COR-L47 (cell line): Measurements from ENCODE around the gene MDM2.

ENCODE experiments used
- DNase-seq: peaks from one replicate; lab custom pipeline; 2025; lab: John Stamatoyannopoulos, UW

MDM2 gene

GRCh38 chr12:68851592-68852306, 43.8 kb downstream of the MDM2 start:
- no peak for DNase-seq

GRCh38 chr12:68853396-68854077, 45.6 kb downstream of the MDM2 start:
- no peak for DNase-seq

GRCh38 chr12:68854078-68854468, 46.1 kb downstream of the MDM2 start:
- no peak for DNase-seq

- DNase-seq, result no peak
These were observed 46.6 kb downstream of the MDM2 start for GRCh38 chr12:68854554-68854953.

GRCh38 chr12:68855111-68855510, 47.1 kb downstream of the MDM2 start:
- DNase-seq, result no peak

- DNase-seq, result no peak
These were observed 47.8 kb downstream of the MDM2 start for GRCh38 chr12:68855771-68856170.

- no peak for DNase-seq
These were observed 48.5 kb downstream of the MDM2 start for GRCh38 chr12:68856510-68856909.

- no peak for DNase-seq
These were observed 53.9 kb downstream of the MDM2 start for GRCh38 chr12:68861890-68862289.

- DNase-seq, result no peak
These were observed 55.3 kb downstream of the MDM2 start for GRCh38 chr12:68863109-68863770.

- peak; percentile 62 for DNase-seq
These were observed 56.0 kb downstream of the MDM2 start for GRCh38 chr12:68863886-68864454.

- DNase-seq, result no peak
These were observed 56.6 kb downstream of the MDM2 start for GRCh38 chr12:68864604-68865003.

GRCh38 chr12:68865399-68866164, 57.6 kb downstream of the MDM2 start:
- no peak for DNase-seq

- DNase-seq, result no peak
These were observed 59.0 kb downstream of the MDM2 start for GRCh38 chr12:68866950-68867349.

GRCh38 chr12:68867606-68868005, 59.6 kb downstream of the MDM2 start:
- DNase-seq, result no peak

- no peak for DNase-seq
These were observed 60.2 kb downstream of the MDM2 start for GRCh38 chr12:68868043-68868790.

- DNase-seq, result no peak
These were observed 62.0 kb downstream of the MDM2 start for GRCh38 chr12:68870011-68870410.

- DNase-seq, result no peak
These were observed 62.5 kb downstream of the MDM2 start for GRCh38 chr12:68870443-68870842.

GRCh38 chr12:68871396-68871795, 63.4 kb downstream of the MDM2 start:
- DNase-seq, result no peak

- no peak for DNase-seq
These were observed 63.9 kb downstream of the MDM2 start for GRCh38 chr12:68871921-68872320.

GRCh38 chr12:68873316-68873715, 65.3 kb downstream of the MDM2 start:
- no peak for DNase-seq

- no peak for DNase-seq
These were observed 68.5 kb downstream of the MDM2 start for GRCh38 chr12:68876461-68876860.
